ENCODE measurements around the gene DDA1. TPM values are rescaled to one million over a fixed set of nuclear protein-coding genes. Genes with fewer than 3 reads are reported as not detected.
"Not testable (repeated sequence)": the region's sequence is repeated elsewhere in the genome, so short reads cannot be mapped to it uniquely, and the experiment has no call there.

Gene DDA1
- polyA plus RNA-seq (2014; cell fraction: cytosol; rRNA removed) = 44.1 and 49.6 TPM in 2 replicates
- 23.0 and 29.2 TPM in 2 replicates for polyA plus RNA-seq (2014; cell fraction: nucleus; rRNA removed)

- DNase-seq (ENCODE audit: low spot score) = peak; percentile 100
Measured at GRCh38 chr19:17309198-17309964, at the start of gene DDA1. Gene DDA1 (plus strand): TSS chr19:17309563. CDS start chr19:17309655, 92 bp downstream.

GRCh38 chr19:17259934-17260333 lies 49.4 kb upstream of the DDA1 start:
- DNase-seq (ENCODE audit: low spot score) = no peak

- DNase-seq (ENCODE audit: low spot score) = peak; percentile 85
Measured at GRCh38 chr19:17260842-17261325, 48.5 kb upstream of the DDA1 start.

- DNase-seq (ENCODE audit: low spot score) = no peak
Measured at GRCh38 chr19:17262557-17262956, 46.8 kb upstream of the DDA1 start.

- no peak for DNase-seq (ENCODE audit: low spot score)
Measured at GRCh38 chr19:17263712-17264640, 45.4 kb upstream of the DDA1 start.

- DNase-seq (ENCODE audit: low spot score) = no peak
Measured at GRCh38 chr19:17264641-17264979, 44.8 kb upstream of the DDA1 start, which contains the start of gene USHBP1. Gene USHBP1 (minus strand): TSS chr19:17264745. CDS start chr19:17264299, 446 bp downstream.

- DNase-seq (ENCODE audit: low spot score) = no peak
Measured at GRCh38 chr19:17266026-17266425, 43.3 kb upstream of the DDA1 start.

GRCh38 chr19:17266589-17266974 lies 42.8 kb upstream of the DDA1 start:
- no peak for DNase-seq (ENCODE audit: low spot score)

- DNase-seq (ENCODE audit: low spot score) = peak; percentile 97
Measured at GRCh38 chr19:17266975-17267788, 42.2 kb upstream of the DDA1 start, which contains the start of gene BABAM1. Gene BABAM1 (plus strand): TSS chr19:17267443. CDS start chr19:17268807, 1,364 bp downstream.

- DNase-seq (ENCODE audit: low spot score) = no peak
Measured at GRCh38 chr19:17268754-17269153, 40.6 kb upstream of the DDA1 start.

- not testable (repeated sequence) for DNase-seq (ENCODE audit: low spot score)
Measured at GRCh38 chr19:17274892-17275291, 34.5 kb upstream of the DDA1 start.

GRCh38 chr19:17275441-17276175 lies 33.8 kb upstream of the DDA1 start:
- no peak for DNase-seq (ENCODE audit: low spot score)

GRCh38 chr19:17279436-17279835 lies 29.9 kb upstream of the DDA1 start:
- no peak for DNase-seq (ENCODE audit: low spot score)

- no peak for DNase-seq (ENCODE audit: low spot score)
Measured at GRCh38 chr19:17281391-17282304, 27.7 kb upstream of the DDA1 start, which contains the start of gene ANKLE1. Gene ANKLE1 (plus strand): TSS chr19:17281901. CDS start chr19:17281921, 20 bp downstream.

- peak; percentile 82 for DNase-seq (ENCODE audit: low spot score)
Measured at GRCh38 chr19:17282488-17283125, 26.8 kb upstream of the DDA1 start.

GRCh38 chr19:17283504-17283996 lies 25.8 kb upstream of the DDA1 start:
- DNase-seq (ENCODE audit: low spot score) = no peak

GRCh38 chr19:17285415-17286135 lies 23.8 kb upstream of the DDA1 start:
- no peak for DNase-seq (ENCODE audit: low spot score)

GRCh38 chr19:17286263-17286662 lies 23.1 kb upstream of the DDA1 start:
- DNase-seq (ENCODE audit: low spot score) = no peak

Data from SK-N-DZ (cell line).